Caco-2 (cell line): ENCODE measurements around the gene ASB16. TPM values are rescaled to one million over a fixed set of nuclear protein-coding genes. Genes with fewer than 3 reads are reported as not detected.
A peak's percentile ranks its signal among the peaks of the same experiment; 100 is the strongest.

Experiments used
- BruUV-seq: library from RNA; stranded (reverse); fragments of 400-500 nt; replicated peaks from 2 replicates; lab custom pipeline; 2021; lab: Mats Ljungman, UMichigan
- CTCF ChIA-PET: fragments of 300-600 bp; sonication (Branson Sonifier 250); formaldehyde crosslinking; loops from one replicate; lab custom pipeline; 2022; ENCODE audit warnings: antibody characterized with exemption; lab: Charles Lee
- POLR2A ChIA-PET: fragments of 300-600 bp; sonication (Branson Sonifier 250); formaldehyde crosslinking; loops from one replicate; lab custom pipeline; 2022; ENCODE audit warnings: antibody characterized with exemption; lab: Charles Lee
- DNase-seq, 2 experiments: peaks; one replicate each; pipeline versions ENCODE4 v3.0.0 to v3.0.0-alpha.2; 2020 to 2022
- H3K27me3 ChIP-seq: replicated peaks from 2 replicates; pipeline ENCODE4 v1.6.0; 2011; ENCODE audit warnings: low read length; ENCODE audit not compliant: control insufficient read depth, insufficient read depth
- H3K36me3 ChIP-seq: 2 replicates; pipeline ENCODE4 v1.5.1; 2011; ENCODE audit warnings: low read length; ENCODE audit not compliant: control insufficient read depth, insufficient read depth
- H3K4me1 ChIP-seq: fragments of 250-450 bp; sonication (Bioruptor Pico); 2 replicates; pipeline ENCODE4 v1.5.1; 2020; ENCODE audit warnings: mild to moderate bottlenecking
- H3K4me3 ChIP-seq: 2 replicates; pipeline ENCODE4 v1.5.1; 2011; ENCODE audit warnings: low read depth, mild to moderate bottlenecking, control low read depth, low read length
- H3K9me3 ChIP-seq: fragments of 250-450 bp; sonication (Bioruptor Pico); 2 replicates; pipeline ENCODE4 v1.5.1; 2020; ENCODE audit warnings: mild to moderate bottlenecking, moderate library complexity
- H3K27ac Mint-ChIP-seq: one replicate; pipeline ENCODE4 v1.8.0; 2022; ENCODE audit warnings: mixed read lengths; ENCODE audit not compliant: unreplicated experiment
- H3K27me3 Mint-ChIP-seq: one replicate; pipeline ENCODE4 v1.8.0; 2022; ENCODE audit warnings: mixed read lengths; ENCODE audit not compliant: insufficient read depth, unreplicated experiment
- H3K36me3 Mint-ChIP-seq: one replicate; pipeline ENCODE4 v1.8.0; 2022; ENCODE audit warnings: mild to moderate bottlenecking, mixed read lengths; ENCODE audit not compliant: insufficient read depth, unreplicated experiment
- H3K4me1 Mint-ChIP-seq: one replicate; pipeline ENCODE4 v1.8.0; 2022; ENCODE audit warnings: low read depth, mixed read lengths; ENCODE audit not compliant: unreplicated experiment
- H3K4me3 Mint-ChIP-seq: one replicate; pipeline ENCODE4 v1.8.0; 2022; ENCODE audit warnings: mild to moderate bottlenecking, moderate library complexity, mixed read lengths; ENCODE audit not compliant: unreplicated experiment
- H3K9me3 Mint-ChIP-seq: one replicate; pipeline ENCODE4 v1.8.0; 2022; ENCODE audit warnings: mixed read lengths; ENCODE audit not compliant: unreplicated experiment
- CTCF ChIP-seq, 2 experiments: fragments of 200-600 bp in 1 of 2; IDR thresholded peaks; 1 replicate in 1 of 2; 2 replicates in 1 of 2; pipeline versions ENCODE4 v1.5.1 to v1.8.0; 2011 to 2022; ENCODE audit warnings: antibody characterized with exemption in 1 of 2, control low read depth in 1 of 2, inconsistent platforms in 1 of 2, low read depth in 1 of 2, low read length in 1 of 2, mild to moderate bottlenecking in 1 of 2, moderate library complexity in 1 of 2; ENCODE audit not compliant: insufficient read depth in 1 of 2, severe bottlenecking in 1 of 2, unreplicated experiment in 1 of 2
- intact Hi-C: fragments of 100-400 bp; cut with micrococcal nuclease; formaldehyde crosslinking; loops from one replicate; pipeline ENCODE4 v1.10.0; 2022; ENCODE audit not compliant: unreplicated experiment
- total RNA-seq: library from RNA; stranded (reverse); gene quantifications from 2 replicates; pipeline ENCODE4 v1.2.3, GENCODE V29; 2022

ASB16 gene
- total RNA-seq, 1 experiment from 2014 or later = not detected

- ChIA-PET CTCF (no interaction called here), POLR2A (no interaction called here)
- no peak for DNase-seq
- H3K9me3 ChIP-seq = no peaks in the 10 kb centered on the region
- Mint-ChIP-seq H3K27me3 (no peaks in the 10 kb centered on the region), H3K4me3 (no peak overlapping the region), H3K27ac (no peak overlapping the region), H3K36me3 (peaks cover 60% of the 10 kb centered on the region), H3K9me3 (no peaks in the 10 kb centered on the region), H3K4me1 (no peaks in the 10 kb centered on the region)
- no peaks in the 10 kb centered on the region for H3K27me3 ChIP-seq
- TF ChIP-seq CTCF (IDR thresholded peaks at IDR 0.05; ENCODE audit: insufficient read depth in 1 of 2, low read depth in 1 of 2, low read length in 1 of 2, severe bottlenecking in 1 of 2, unreplicated experiment in 1 of 2) = no peak
- peaks cover 11% of the 10 kb centered on the region for H3K36me3 ChIP-seq
- no TSS peak for BruUV-seq
- intact Hi-C loops = no loop called here
- peaks cover 5% of the 10 kb centered on the region; the same call in 1 of the 2 replicates for H3K4me1 ChIP-seq
- no peak overlapping the region for H3K4me3 ChIP-seq
Observed at GRCh38 chr17:44214896-44215295, 44.4 kb downstream of the ASB16 start.

GRCh38 chr17:44216173-44216572 is 45.7 kb downstream of the ASB16 start:
- H3K9me3 ChIP-seq = no peaks in the 10 kb centered on the region
- H3K9me3 Mint-ChIP-seq = no peaks in the 10 kb centered on the region
- peaks cover 62% of the 10 kb centered on the region for H3K36me3 Mint-ChIP-seq
- ChIA-PET POLR2A (no interaction called here), CTCF (interaction anchor here (1.0 to 1.3 kb wide), 2 partner anchors 92 to 111 kb away, joined by 3 to 4 read pairs; partner anchors contain the start of gene RUNDC3A)
- BruUV-seq = no TSS peak
- peaks cover 5% of the 10 kb centered on the region; the same call in 1 of the 2 replicates for H3K4me1 ChIP-seq
- no peaks in the 10 kb centered on the region for H3K27me3 Mint-ChIP-seq
- TF ChIP-seq CTCF (IDR thresholded peaks at IDR 0.05; ENCODE audit: insufficient read depth in 1 of 2, low read depth in 1 of 2, low read length in 1 of 2, severe bottlenecking in 1 of 2, unreplicated experiment in 1 of 2) = no peak
- H3K36me3 ChIP-seq = peaks cover 11% of the 10 kb centered on the region
- H3K4me3 Mint-ChIP-seq = no peak overlapping the region
- DNase-seq = no peak
- H3K4me1 Mint-ChIP-seq = no peaks in the 10 kb centered on the region
- H3K27me3 ChIP-seq = no peaks in the 10 kb centered on the region
- H3K4me3 ChIP-seq = no peak overlapping the region
- no peak overlapping the region for H3K27ac Mint-ChIP-seq
- intact Hi-C loops = no loop called here

GRCh38 chr17:44216694-44217093 is 46.2 kb downstream of the ASB16 start:
- no peaks in the 10 kb centered on the region for H3K27me3 ChIP-seq
- DNase-seq = no peak
- Mint-ChIP-seq H3K4me3 (peak overlapping the region; percentile 45), H3K9me3 (no peaks in the 10 kb centered on the region), H3K27ac (no peak overlapping the region), H3K36me3 (peaks cover 62% of the 10 kb centered on the region), H3K27me3 (no peaks in the 10 kb centered on the region), H3K4me1 (no peaks in the 10 kb centered on the region)
- H3K4me3 ChIP-seq = no peak overlapping the region
- CTCF ChIA-PET = interaction anchor here (1.0 to 1.3 kb wide), 2 partner anchors 92 to 110 kb away, joined by 3 to 4 read pairs; partner anchors contain the start of gene RUNDC3A
- no peaks in the 10 kb centered on the region for H3K9me3 ChIP-seq
- no TSS peak for BruUV-seq
- intact Hi-C loops = no loop called here
- H3K36me3 ChIP-seq = peaks cover 11% of the 10 kb centered on the region
- TF ChIP-seq CTCF (IDR thresholded peaks at IDR 0.05; ENCODE audit: insufficient read depth in 1 of 2, low read depth in 1 of 2, low read length in 1 of 2, severe bottlenecking in 1 of 2, unreplicated experiment in 1 of 2) = no peak
- peaks cover 5% of the 10 kb centered on the region; the same call in 1 of the 2 replicates for H3K4me1 ChIP-seq
- POLR2A ChIA-PET = no interaction called here
